Prostate gland (tissue), 2 donors: ENCODE results near the gene TMEM9B. TPM values are rescaled to one million over a fixed set of nuclear protein-coding genes. Genes with fewer than 3 reads are reported as not detected.
"Not testable (repeated sequence)": the region's sequence is repeated elsewhere in the genome, so short reads cannot be mapped to it uniquely, and the experiment has no call there.

ENCODE experiments used
- DNase-seq: peaks from one replicate; pipeline ENCODE4 v3.0.0-alpha.2; 2019; ENCODE audit warnings: low spot score
- H3K27ac ChIP-seq, 2 donors: fragments of 200-600 bp; sonication (generic); 2 replicates each; pipeline ENCODE4 v1.5.1; 2017 to 2019
- H3K27me3 ChIP-seq: fragments of 200-600 bp; sonication (generic); replicated peaks from 2 replicates; pipeline ENCODE4 v1.5.1; 2019; ENCODE audit not compliant: insufficient read depth
- H3K36me3 ChIP-seq, 2 donors: fragments of 200-600 bp; sonication (generic); 1 replicate in 1 of 2; 2 replicates in 1 of 2; pipeline versions ENCODE4 v1.5.1 to v1.8.1; 2017 to 2019
- H3K4me1 ChIP-seq: fragments of 200-600 bp; sonication (generic); replicated peaks from 2 replicates; pipeline ENCODE4 v1.5.1; 2019
- H3K4me3 ChIP-seq, 2 donors: fragments of 200-600 bp; sonication (generic); 2 replicates each; pipeline ENCODE4 v1.5.1; 2017 to 2019
- H3K9me3 ChIP-seq: fragments of 200-600 bp; sonication (generic); 2 replicates; pipeline ENCODE4 v1.5.1; 2017
- POLR2A ChIP-seq: fragments of 450-650 bp; IDR thresholded peaks from one replicate; pipeline ENCODE4 v1.6.1; 2016; ENCODE audit warnings: antibody characterized with exemption, mild to moderate bottlenecking
- POLR2AphosphoS5 ChIP-seq: sonication (generic); formaldehyde crosslinking; IDR thresholded peaks from one replicate; pipeline ENCODE4 v1.6.1; 2017; ENCODE audit warnings: antibody characterized with exemption
- WGBS: methylation state at CpG from one replicate; pipeline ENCODE4 v1.1.5; 2018; 5-methylcytosine and 5-hydroxymethylcytosine counted together
- intact Hi-C: fragments of 100-400 bp; cut with DNase I; formaldehyde crosslinking; loops from one replicate; pipeline ENCODE4 v1.14.2; 2022
- total RNA-seq, 2 donors: library from RNA; depleted of rRNA; stranded (reverse); fragments of >200 nt; gene quantifications; one replicate each; pipeline ENCODE4 v1.1.0, GENCODE V29; 2016
- TF ChIP-seq, protein P1 (sequence below), 4 experiments: fragments of 200-600 bp in 2 of 4; fragments of 450-650 bp in 2 of 4; sonication (generic) in 2 of 4; IDR thresholded peaks; 1 replicate in 3 of 4; 2 replicates in 1 of 4; pipeline ENCODE4 v1.5.1; 2016 to 2019; ENCODE audit warnings: antibody characterized with exemption in 4 of 4, mild to moderate bottlenecking in 2 of 4, moderate library complexity in 2 of 4

Gene TMEM9B
- total RNA-seq, 2 donors from 2014 or later, result 51.3 to 58.9 TPM

DNA sequence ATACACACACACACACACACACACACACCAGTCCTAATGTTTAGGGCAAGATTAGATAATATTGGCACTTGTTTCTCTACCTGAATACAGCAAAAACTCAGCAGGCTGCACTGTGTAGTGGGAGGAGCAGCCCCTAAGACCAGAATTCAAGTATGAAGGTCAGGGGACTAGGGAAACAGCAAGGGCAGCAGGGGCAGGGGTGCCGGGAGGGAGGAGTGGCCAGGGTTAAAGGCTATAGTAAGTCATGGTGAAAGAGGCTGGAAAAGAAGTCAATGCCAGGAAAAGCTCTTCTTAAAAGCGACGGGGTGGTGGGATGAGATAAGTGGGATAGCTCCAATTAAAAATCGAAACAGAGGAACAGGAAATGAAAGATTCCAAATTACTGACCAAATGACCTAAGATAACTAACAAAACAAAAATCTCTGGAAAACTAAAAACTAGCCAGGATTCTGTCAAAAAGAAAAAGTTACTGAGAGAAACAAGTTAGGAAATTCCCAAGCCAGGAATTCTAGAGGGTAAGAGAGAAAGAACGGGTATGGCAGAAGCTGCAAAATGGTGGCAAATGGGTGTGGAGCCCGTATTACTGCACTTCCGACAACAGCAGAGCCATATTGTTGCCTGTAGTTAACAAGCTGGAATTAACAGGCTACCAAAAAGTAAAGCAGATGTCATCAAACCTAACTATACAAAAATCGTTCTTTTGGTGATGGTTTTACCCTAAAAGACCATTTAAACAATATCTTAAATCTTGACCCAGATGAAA lies 22.7 kb downstream of the TMEM9B start:
- Histone ChIP-seq H3K36me3 (no peaks in the 10 kb centered on the region), H3K9me3 (no peaks in the 10 kb centered on the region), H3K4me3 (no peak overlapping the region), H3K4me1 (no peaks in the 10 kb centered on the region), H3K27ac (no peak overlapping the region), H3K27me3 (no peaks in the 10 kb centered on the region)
- intact Hi-C loops, result no loop called here
- no peak for TF ChIP-seq POLR2AphosphoS5
- no peak for TF ChIP-seq POLR2A
- TF ChIP-seq, protein P1, sequence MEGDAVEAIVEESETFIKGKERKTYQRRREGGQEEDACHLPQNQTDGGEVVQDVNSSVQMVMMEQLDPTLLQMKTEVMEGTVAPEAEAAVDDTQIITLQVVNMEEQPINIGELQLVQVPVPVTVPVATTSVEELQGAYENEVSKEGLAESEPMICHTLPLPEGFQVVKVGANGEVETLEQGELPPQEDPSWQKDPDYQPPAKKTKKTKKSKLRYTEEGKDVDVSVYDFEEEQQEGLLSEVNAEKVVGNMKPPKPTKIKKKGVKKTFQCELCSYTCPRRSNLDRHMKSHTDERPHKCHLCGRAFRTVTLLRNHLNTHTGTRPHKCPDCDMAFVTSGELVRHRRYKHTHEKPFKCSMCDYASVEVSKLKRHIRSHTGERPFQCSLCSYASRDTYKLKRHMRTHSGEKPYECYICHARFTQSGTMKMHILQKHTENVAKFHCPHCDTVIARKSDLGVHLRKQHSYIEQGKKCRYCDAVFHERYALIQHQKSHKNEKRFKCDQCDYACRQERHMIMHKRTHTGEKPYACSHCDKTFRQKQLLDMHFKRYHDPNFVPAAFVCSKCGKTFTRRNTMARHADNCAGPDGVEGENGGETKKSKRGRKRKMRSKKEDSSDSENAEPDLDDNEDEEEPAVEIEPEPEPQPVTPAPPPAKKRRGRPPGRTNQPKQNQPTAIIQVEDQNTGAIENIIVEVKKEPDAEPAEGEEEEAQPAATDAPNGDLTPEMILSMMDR (IDR thresholded peaks at IDR 0.05), result no peak
- 75% methylated on average over 8 of the region's 8 CpGs for WGBS
- DNase-seq, result no peak

DNA sequence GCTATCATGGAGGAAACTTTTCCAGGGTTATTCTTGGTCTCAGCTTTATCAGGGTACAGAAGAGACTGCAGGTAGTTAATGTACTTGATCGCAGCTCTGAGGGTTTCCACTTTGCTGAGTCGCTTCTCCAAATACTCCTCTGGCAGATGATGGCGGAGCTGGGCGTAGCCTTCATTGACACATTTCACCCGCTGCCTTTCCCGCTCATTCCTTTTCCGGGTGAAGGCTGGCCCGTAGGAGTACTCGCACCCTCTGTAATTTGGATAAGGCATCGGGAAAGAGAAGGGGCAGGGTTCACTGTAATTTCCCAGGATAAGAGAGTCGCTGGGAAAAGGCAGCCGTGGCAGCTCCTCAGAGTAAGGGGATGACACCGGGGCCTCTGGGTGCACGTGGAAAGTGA lies 26.6 kb downstream of the TMEM9B start:
- Histone ChIP-seq H3K4me3 (no peak overlapping the region), H3K27me3 (no peaks in the 10 kb centered on the region), H3K9me3 (no peaks in the 10 kb centered on the region), H3K27ac (no peak overlapping the region), H3K36me3 (no peaks in the 10 kb centered on the region), H3K4me1 (no peaks in the 10 kb centered on the region)
- DNase-seq, result no peak
- 88% methylated on average over 14 of the region's 14 CpGs for WGBS
- intact Hi-C loops, result no loop called here
- TF ChIP-seq POLR2AphosphoS5, result no peak
- TF ChIP-seq, protein P1 (IDR thresholded peaks at IDR 0.05), result no peak
- TF ChIP-seq POLR2A, result no peak

DNA sequence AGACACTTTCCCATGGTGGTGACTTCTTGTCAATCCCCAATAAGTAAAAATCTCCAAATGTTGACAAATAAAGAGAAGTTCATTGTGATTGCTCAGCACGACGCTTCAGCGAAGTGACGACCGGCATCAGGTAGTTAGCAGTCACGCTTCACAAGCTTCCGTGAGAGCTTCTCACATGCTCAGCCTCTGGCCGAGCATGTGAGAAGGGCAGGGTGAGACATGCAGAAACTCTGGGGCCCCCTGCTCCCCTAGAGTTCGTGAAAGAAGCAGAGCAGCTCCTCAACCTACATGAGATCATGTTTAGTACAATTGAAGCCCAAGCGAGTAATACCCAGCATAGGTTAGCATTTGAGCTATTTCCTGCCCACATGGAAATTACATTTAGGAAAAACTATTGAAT lies 27.1 kb downstream of the TMEM9B start:
- no peak overlapping the region for H3K4me3 ChIP-seq
- intact Hi-C loops, result no loop called here
- DNase-seq, result no peak
- no peak overlapping the region for H3K27ac ChIP-seq
- no peaks in the 10 kb centered on the region for H3K36me3 ChIP-seq
- H3K9me3 ChIP-seq, result no peaks in the 10 kb centered on the region
- TF ChIP-seq, protein P1 (IDR thresholded peaks at IDR 0.05), result no peak
- TF ChIP-seq POLR2A, result no peak
- TF ChIP-seq POLR2AphosphoS5, result no peak
- 69% methylated on average over 10 of the region's 10 CpGs for WGBS
- no peaks in the 10 kb centered on the region for H3K4me1 ChIP-seq
- no peaks in the 10 kb centered on the region for H3K27me3 ChIP-seq

DNA sequence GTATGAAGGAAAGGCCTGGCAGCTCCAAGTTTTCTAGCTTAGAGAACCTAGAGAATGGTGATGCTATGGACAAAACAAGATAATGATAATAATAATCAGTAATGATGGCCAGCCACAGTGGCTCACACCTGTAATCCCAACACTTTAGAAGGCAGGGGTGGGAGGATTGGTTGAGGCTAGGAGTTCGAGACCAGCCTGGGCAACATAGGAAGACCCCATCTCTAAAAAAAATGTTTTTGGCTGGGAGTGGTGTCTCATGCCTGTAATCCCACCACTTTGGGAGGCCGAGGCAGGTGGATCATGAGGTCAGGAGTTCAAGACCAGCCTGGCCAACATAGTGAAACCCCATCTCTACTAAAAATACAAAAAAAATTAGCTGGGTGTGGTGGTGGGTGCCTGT lies 28.5 kb downstream of the TMEM9B start:
- H3K36me3 ChIP-seq, intact Hi-C loops, H3K4me1 ChIP-seq, H3K9me3 ChIP-seq, H3K27me3 ChIP-seq, H3K27ac ChIP-seq, DNase-seq, H3K4me3 ChIP-seq: not testable (repeated sequence)
- 100% methylated on average over 2 of the region's 2 CpGs for WGBS

DNA sequence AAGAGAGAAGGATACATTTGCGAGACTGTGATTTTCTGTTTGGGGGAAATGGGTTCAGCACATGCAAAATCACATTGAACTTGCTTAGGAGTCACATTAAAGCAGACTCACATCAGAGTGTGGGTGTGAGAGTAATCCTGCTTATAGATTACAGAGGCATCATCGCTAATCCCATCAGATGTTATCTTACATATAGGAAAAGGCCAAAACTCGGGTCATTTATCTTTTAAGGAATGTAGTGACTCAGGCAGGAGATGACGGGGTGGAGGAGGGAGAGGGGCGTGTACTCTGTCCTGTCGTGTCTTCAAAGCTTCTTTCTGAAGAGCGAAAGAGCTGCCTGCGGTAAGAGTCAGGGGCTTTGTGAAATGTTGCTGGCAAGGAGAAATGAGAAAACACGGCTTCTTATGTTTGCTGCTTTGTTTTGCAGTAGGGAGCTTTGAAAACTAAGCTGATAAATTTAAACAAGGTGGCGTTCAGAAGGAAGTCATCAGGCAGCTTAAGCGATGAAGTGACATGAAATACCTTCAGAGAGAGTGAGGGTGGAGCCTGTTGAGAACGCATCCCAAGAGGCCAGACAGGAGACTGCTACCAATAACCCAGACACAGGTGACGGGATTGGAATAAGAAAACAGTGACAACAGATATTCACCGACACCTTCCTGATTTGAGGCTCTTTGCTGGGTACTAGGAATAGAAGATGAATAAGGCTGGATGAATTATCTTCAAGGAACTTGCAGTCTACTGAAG lies 29.3 kb downstream of the TMEM9B start:
- 33% methylated on average over 14 of the region's 14 CpGs for WGBS
- H3K27ac ChIP-seq, result no peak overlapping the region
- H3K9me3 ChIP-seq, result no peaks in the 10 kb centered on the region
- H3K4me3 ChIP-seq, result no peak overlapping the region
- H3K36me3 ChIP-seq, result no peaks in the 10 kb centered on the region
- H3K4me1 ChIP-seq, result no peaks in the 10 kb centered on the region
- no peak for TF ChIP-seq POLR2A
- TF ChIP-seq POLR2AphosphoS5, result no peak
- TF ChIP-seq, protein P1 (IDR thresholded peaks at IDR 0.05), result no peak
- intact Hi-C loops, result no loop called here
- H3K27me3 ChIP-seq, result no peaks in the 10 kb centered on the region
- DNase-seq, result no peak
